Hematopoietic multipotent progenitor cell (in vitro differentiated cells): ENCODE measurements around the gene SLC27A1. TPM values are rescaled to one million over a fixed set of nuclear protein-coding genes. Genes with fewer than 3 reads are reported as not detected.
"Not testable (repeated sequence)": the region's sequence is repeated elsewhere in the genome, so short reads cannot be mapped to it uniquely, and the experiment has no call there.

Experiments
- DNase-seq, 3 donors: peaks; one replicate each; pipeline ENCODE4 v3.0.0-alpha.2; 2011 to 2015; ENCODE audit warnings: low read depth in 2 of 3, low spot score in 2 of 3
- total RNA-seq: library from RNA; depleted of rRNA; stranded (reverse); fragments of >200 nt; gene quantifications from one replicate; pipeline ENCODE4 v1.2.3, GENCODE V29; 2012

Gene SLC27A1
- total RNA-seq, 1 donor, result 27.5 TPM

GRCh38 chr19:17506745-17507144 is 36.4 kb downstream of the SLC27A1 start:
- no peak for DNase-seq

- DNase-seq, result not testable (repeated sequence)
Measured at GRCh38 chr19:17508558-17508933, 38.2 kb downstream of the SLC27A1 start.

GRCh38 chr19:17510220-17510993 is 40.1 kb downstream of the SLC27A1 start:
- DNase-seq, result no peak

DNA sequence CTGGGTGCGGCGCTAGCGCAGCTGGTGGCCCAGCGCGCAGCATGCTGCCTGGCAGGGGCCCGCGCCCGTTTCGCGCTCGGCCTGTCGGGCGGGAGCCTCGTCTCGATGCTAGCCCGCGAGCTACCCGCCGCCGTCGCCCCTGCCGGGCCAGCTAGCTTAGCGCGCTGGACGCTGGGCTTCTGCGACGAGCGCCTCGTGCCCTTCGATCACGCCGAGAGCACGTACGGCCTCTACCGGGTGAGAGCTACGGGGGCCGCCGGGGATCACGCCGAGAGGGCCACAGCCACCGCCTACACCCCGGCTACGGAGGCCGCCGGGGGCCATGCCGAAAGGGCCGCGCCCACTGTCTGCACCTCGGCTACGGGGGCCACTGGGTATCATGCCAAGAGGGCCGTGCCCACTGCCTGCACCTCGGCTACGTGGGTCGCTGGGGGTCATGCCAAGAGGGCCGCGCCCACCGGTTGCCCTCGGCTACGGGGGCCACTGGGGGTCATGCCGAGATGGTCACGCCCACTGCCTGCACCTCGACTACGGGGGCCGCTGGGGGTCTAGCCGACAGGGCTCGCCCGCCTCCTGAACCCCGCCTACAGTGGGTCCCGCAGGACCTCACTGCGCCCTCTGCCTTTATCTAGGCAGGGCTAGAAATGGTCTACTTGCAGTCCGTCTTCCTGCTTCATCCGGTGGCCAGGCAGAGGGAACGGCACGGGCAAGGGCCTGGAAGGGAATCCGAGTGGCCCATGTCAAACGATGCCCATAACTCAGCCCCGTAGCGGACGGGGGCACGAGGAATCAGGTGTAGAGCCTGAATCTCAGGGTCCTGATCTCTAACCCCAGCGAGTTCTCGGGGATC is 41.6 kb downstream of the SLC27A1 start:
- DNase-seq, result peak; percentile 80 to 98 (median 98)

- no peak for DNase-seq
Measured at GRCh38 chr19:17512574-17512939, 42.2 kb downstream of the SLC27A1 start.

DNA sequence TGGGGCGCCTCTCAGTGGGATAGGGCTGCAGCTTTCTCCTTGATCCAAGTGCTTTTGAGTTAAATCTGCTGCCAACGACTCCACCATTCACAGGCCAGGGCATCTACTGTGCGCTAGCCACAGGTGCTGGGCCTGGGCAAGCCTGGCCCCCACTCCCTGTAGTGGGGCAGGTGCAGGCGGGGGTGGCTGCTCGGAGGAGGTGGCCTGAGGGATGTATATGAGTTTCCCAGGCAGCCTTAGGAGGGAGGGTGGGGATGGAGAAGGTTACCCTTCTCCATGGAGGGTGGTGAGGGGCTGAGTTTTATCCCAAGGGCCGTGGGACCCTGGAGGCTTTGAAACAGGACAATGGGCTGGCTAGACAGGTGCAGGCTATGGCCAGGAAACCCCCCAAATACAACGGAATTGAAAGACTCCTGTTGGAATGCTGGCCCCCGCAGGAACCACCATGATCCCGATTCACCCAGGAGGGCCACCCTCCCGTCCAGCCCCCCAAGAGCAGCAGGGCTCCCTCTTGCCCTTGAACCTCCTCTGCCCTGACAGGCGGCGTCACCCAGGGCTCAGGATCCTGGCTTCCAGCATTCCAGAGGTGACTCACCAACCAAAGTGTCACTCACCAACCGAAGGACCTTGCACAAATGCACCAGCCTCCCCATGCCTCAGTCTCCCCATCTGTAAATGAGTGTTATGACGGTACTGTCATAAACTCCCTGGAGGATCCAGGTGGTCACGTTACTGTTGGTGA is 45.3 kb downstream of the SLC27A1 start:
- no peak for DNase-seq

DNA sequence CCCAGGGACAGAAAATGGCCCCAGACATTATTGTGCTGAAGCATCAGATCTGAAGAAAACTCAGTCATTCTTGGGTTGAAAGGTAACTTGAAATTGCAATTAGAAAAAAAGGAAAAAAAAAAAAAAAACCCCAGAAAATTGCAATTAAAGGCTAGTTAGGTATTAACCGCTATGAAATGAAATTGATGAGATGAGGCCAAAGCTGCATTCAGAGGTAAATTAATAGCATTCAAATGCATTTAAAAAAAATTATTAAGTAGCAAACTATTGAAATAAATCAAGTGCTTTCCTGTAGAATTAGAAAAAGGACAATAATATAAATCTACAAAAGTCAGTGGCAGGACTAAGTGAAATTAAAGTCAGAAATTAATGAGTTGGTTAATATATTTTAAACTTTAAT is 47.6 kb downstream of the SLC27A1 start:
- peak in 1 of 3 donors; percentile 32 for DNase-seq

DNA sequence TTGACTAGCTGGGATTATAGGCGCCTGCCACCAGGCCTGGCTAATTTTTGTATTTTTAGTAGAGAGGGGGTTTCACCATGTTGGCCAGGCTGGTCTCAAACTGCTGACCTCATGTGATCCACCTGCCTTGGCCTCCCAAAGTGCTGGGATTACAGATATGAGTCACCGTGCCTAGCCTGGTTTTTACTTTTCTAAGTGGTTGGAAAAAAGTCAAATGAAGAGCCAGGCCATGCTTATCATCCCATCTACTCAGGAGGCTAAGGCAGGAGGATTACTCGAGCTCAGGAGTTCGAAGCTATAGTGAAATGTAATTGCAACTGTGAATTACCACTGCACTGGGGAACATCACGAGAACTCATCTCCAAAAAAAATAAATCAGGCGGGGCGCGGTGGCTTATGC is 48.3 kb downstream of the SLC27A1 start:
- not testable (repeated sequence) for DNase-seq

DNA sequence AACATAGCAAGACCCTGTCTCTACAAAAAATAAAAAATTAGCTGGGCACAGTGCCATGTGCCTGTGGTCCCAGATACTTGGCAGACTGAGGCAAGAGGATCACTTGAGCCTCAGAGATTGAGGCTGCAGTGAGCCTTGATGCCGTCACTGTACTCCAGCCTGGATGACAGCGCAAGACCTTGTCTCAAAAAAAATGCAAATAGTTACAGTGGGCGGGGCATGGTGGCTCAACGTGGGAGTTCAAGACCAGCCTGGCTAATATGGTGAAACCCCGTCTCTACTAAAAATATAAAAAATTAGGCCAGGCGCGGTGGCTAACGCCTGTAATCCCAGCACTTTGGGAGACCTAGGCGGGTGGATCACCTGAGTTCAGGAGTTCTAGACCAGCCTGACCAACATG is 49.6 kb downstream of the SLC27A1 start:
- DNase-seq, result no peak

- DNase-seq, result no peak
Measured at GRCh38 chr19:17520865-17521264, 50.5 kb downstream of the SLC27A1 start.

- DNase-seq, result peak in 2 of 3 donors; percentile 87 to 95
Measured at GRCh38 chr19:17522988-17523872, 52.9 kb downstream of the SLC27A1 start.

- no peak for DNase-seq
Measured at GRCh38 chr19:17524651-17525050, 54.3 kb downstream of the SLC27A1 start.

- DNase-seq, result no peak
Measured at GRCh38 chr19:17525141-17525540, 54.8 kb downstream of the SLC27A1 start.

GRCh38 chr19:17526922-17527321 is 56.6 kb downstream of the SLC27A1 start:
- no peak for DNase-seq

GRCh38 chr19:17527326-17527725 is 57.0 kb downstream of the SLC27A1 start:
- DNase-seq, result no peak

DNA sequence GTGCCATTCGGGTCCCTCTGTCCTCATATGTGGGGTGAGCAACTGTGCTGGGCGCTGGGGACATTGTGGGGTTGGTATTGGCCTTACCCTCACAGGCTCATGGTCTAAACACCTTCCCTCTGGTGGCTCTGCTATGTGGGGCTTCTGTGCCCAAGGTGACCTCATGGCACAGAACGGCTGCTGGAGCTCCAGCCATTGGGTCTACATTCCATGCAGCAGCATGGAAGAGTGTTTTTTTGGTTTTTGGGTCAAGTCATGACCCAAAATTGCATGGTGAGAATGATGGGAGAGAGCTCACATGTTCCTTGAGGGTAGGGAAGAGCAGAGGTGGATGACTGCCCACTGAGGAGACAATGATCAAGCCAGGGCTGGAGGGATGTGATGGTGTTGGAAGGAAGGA is 58.3 kb downstream of the SLC27A1 start:
- DNase-seq, result no peak

DNA sequence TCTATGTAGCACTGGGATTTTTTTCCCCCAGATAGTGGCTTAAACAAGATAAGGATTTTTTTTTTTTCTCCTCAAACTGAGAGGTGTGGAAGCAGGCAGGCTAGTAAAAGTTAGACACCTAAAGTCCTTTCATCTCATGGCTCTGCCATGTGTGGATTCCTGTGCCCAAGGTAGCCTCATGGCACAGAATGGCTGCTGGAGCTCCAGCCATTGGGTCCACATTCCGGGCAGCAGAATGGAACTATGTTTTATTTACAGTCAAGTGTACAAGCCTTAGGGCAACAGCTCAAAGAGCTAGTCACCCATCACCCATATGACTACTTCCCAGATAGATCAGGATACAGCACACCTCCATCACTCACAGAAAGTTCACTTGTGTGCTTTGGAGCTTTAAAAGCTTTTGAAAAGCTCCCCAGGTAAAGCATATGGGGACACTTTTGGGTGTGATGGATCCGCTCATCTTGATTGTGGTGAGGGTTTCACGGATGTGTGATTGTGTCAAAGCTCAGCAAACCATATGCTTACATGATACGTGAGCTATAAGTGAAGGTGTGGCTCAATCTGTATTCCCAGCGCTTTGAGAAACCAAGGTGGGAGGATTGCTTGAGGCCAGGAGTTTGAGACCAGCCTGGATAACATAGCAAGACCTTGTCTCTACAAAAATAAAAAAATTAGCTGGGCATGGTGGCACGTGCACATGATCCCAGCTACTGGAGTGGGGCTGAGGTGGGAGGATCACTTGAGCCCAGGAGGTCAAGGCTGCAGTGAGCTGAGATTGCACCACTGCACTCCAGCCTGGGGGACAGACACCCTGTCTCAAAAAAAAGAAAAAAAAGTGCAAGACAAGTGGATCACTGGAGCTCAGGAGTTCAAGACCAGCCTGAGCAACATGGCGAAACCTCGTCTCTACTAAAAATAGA is 59.2 kb downstream of the SLC27A1 start:
- no peak for DNase-seq

- no peak for DNase-seq
Measured at GRCh38 chr19:17530586-17530985, 60.3 kb downstream of the SLC27A1 start.

DNA sequence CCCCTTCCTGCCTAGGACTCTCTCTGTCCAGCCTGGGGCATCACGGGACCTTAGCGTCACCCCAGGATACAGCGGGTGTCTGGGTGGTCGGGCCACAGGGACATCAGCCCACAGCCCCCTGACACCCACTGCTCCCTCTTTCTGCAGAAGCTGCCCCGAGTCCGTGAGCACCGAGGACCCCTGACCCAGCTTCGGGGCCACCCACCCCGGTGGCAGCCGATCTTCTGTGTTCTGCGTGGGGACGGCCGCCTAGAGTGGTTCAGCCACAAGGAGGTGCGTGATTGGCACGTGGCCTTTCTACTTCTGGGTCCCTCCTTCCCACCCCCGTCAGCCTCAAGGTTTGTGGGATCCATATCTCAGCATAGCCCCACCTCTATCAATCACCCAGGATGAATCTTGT is 61.8 kb downstream of the SLC27A1 start:
- no peak for DNase-seq
